ENCODE data around the gene FADS1.

GRCh38 chr11:61828379-61828628 lies 11.5 kb upstream of the FADS1 start:
- TF ChIP-seq POLR2A (IDR thresholded peaks at IDR 0.05; ENCODE audit: low read depth, low read length) (peak; percentile 87), POLR2AphosphoS5 (IDR thresholded peaks at IDR 0.05; ENCODE audit: insufficient read depth, low read depth, low read length) (no peak)

Data from endothelial cell of umbilical vein (primary cell).